ENCODE results near the gene KRTAP10-7. TPM values are rescaled to one million over a fixed set of nuclear protein-coding genes. Genes with fewer than 3 reads are reported as not detected.

The KRTAP10-7 gene
- total RNA-seq, 1 donor from 2014 or later, result not detected

- H3K79me2 ChIP-seq (ENCODE audit: insufficient read depth, low read length), result no peaks in the 10 kb centered on the region
- no peak overlapping the region for H2AFZ ChIP-seq (ENCODE audit: low read depth, low read length)
- no peaks in the 10 kb centered on the region for H3K4me1 ChIP-seq (ENCODE audit: insufficient read depth, low read length)
- H3K9me3 Mint-ChIP-seq (ENCODE audit: unreplicated experiment), result peaks cover 33% of the 10 kb centered on the region
- H3K36me3 Mint-ChIP-seq (ENCODE audit: low read depth, unreplicated experiment), result peaks cover 2% of the 10 kb centered on the region
- DNase-seq (ENCODE audit: low read depth) (no peak), FAIRE-seq (no peak)
- H3K4me1 Mint-ChIP-seq (ENCODE audit: low read depth, unreplicated experiment), result no peaks in the 10 kb centered on the region
- H3K4me3 Mint-ChIP-seq (ENCODE audit: unreplicated experiment), result no peak overlapping the region
- no peaks in the 10 kb centered on the region for H4K20me1 ChIP-seq (ENCODE audit: insufficient read depth, low read length)
- no peak overlapping the region for H3K4me2 ChIP-seq (ENCODE audit: low read length)
- TF ChIP-seq CTCF (IDR thresholded peaks at IDR 0.05; ENCODE audit: insufficient read depth, low read depth, low read length) (no peak), EZH2 (IDR thresholded peaks at IDR 0.05; ENCODE audit: insufficient read depth, low read length) (no peak)
- H3K27me3 Mint-ChIP-seq (ENCODE audit: low read depth, unreplicated experiment), result peaks cover 7% of the 10 kb centered on the region
- H3K4me3 ChIP-seq (ENCODE audit: insufficient read depth, low read depth, low read length), result no peak overlapping the region
- H3K27me3 ChIP-seq (ENCODE audit: insufficient read depth, low read length), result no peaks in the 10 kb centered on the region
- peaks cover 4% of the 10 kb centered on the region for H3K9me3 ChIP-seq (ENCODE audit: insufficient read depth, low read depth, low read length)
- no peak overlapping the region for H3K9ac ChIP-seq (ENCODE audit: low read length)
- H3K27ac ChIP-seq (ENCODE audit: low read depth, low read length), result no peak overlapping the region
- H3K36me3 ChIP-seq (ENCODE audit: insufficient read depth, low read length), result no peaks in the 10 kb centered on the region
- no peak overlapping the region for H3K27ac Mint-ChIP-seq (ENCODE audit: unreplicated experiment)
Measured at GRCh38 chr21:44628707-44629391, 28.5 kb downstream of the KRTAP10-7 start.

- no peak for TF ChIP-seq CTCF (IDR thresholded peaks at IDR 0.05; ENCODE audit: insufficient read depth, low read depth, low read length)
- TF ChIP-seq EZH2 (IDR thresholded peaks at IDR 0.05; ENCODE audit: insufficient read depth, low read length), result no peak
- H3K27me3 Mint-ChIP-seq (ENCODE audit: low read depth, unreplicated experiment), result peaks cover 8% of the 10 kb centered on the region
- Histone ChIP-seq H3K27me3 (ENCODE audit: insufficient read depth, low read length) (no peaks in the 10 kb centered on the region), H3K4me1 (ENCODE audit: insufficient read depth, low read length) (no peaks in the 10 kb centered on the region), H4K20me1 (ENCODE audit: insufficient read depth, low read length) (no peaks in the 10 kb centered on the region), H3K9ac (ENCODE audit: low read length) (no peak overlapping the region), H2AFZ (ENCODE audit: low read depth, low read length) (no peak overlapping the region), H3K4me3 (ENCODE audit: insufficient read depth, low read depth, low read length) (no peak overlapping the region), H3K4me2 (ENCODE audit: low read length) (no peak overlapping the region), H3K9me3 (ENCODE audit: insufficient read depth, low read depth, low read length) (peaks cover 4% of the 10 kb centered on the region), H3K36me3 (ENCODE audit: insufficient read depth, low read length) (no peaks in the 10 kb centered on the region), H3K27ac (ENCODE audit: low read depth, low read length) (no peak overlapping the region), H3K79me2 (ENCODE audit: insufficient read depth, low read length) (no peaks in the 10 kb centered on the region)
- peaks cover 2% of the 10 kb centered on the region for H3K36me3 Mint-ChIP-seq (ENCODE audit: low read depth, unreplicated experiment)
- DNase-seq (ENCODE audit: low read depth) (no peak), FAIRE-seq (no peak)
- H3K4me1 Mint-ChIP-seq (ENCODE audit: low read depth, unreplicated experiment), result no peaks in the 10 kb centered on the region
- H3K27ac Mint-ChIP-seq (ENCODE audit: unreplicated experiment), result no peak overlapping the region
- peaks cover 20% of the 10 kb centered on the region for H3K9me3 Mint-ChIP-seq (ENCODE audit: unreplicated experiment)
- no peak overlapping the region for H3K4me3 Mint-ChIP-seq (ENCODE audit: unreplicated experiment)
Measured at GRCh38 chr21:44630440-44630839, 30.0 kb downstream of the KRTAP10-7 start.

GRCh38 chr21:44632067-44632466, 31.7 kb downstream of the KRTAP10-7 start:
- peaks cover 12% of the 10 kb centered on the region for H3K27me3 Mint-ChIP-seq (ENCODE audit: low read depth, unreplicated experiment)
- Histone ChIP-seq H3K4me1 (ENCODE audit: insufficient read depth, low read length) (no peaks in the 10 kb centered on the region), H4K20me1 (ENCODE audit: insufficient read depth, low read length) (no peaks in the 10 kb centered on the region), H3K79me2 (ENCODE audit: insufficient read depth, low read length) (no peaks in the 10 kb centered on the region), H3K27me3 (ENCODE audit: insufficient read depth, low read length) (no peaks in the 10 kb centered on the region), H3K4me3 (ENCODE audit: insufficient read depth, low read depth, low read length) (no peak overlapping the region), H3K27ac (ENCODE audit: low read depth, low read length) (no peak overlapping the region), H2AFZ (ENCODE audit: low read depth, low read length) (no peak overlapping the region), H3K9ac (ENCODE audit: low read length) (no peak overlapping the region), H3K4me2 (ENCODE audit: low read length) (no peak overlapping the region), H3K9me3 (ENCODE audit: insufficient read depth, low read depth, low read length) (peaks cover 4% of the 10 kb centered on the region), H3K36me3 (ENCODE audit: insufficient read depth, low read length) (no peaks in the 10 kb centered on the region)
- no peak for TF ChIP-seq EZH2 (IDR thresholded peaks at IDR 0.05; ENCODE audit: insufficient read depth, low read length)
- TF ChIP-seq CTCF (IDR thresholded peaks at IDR 0.05; ENCODE audit: insufficient read depth, low read depth, low read length), result no peak
- H3K27ac Mint-ChIP-seq (ENCODE audit: unreplicated experiment), result no peak overlapping the region
- no peaks in the 10 kb centered on the region for H3K4me1 Mint-ChIP-seq (ENCODE audit: low read depth, unreplicated experiment)
- FAIRE-seq (no peak), DNase-seq (ENCODE audit: low read depth) (no peak)
- H3K4me3 Mint-ChIP-seq (ENCODE audit: unreplicated experiment), result no peak overlapping the region
- H3K9me3 Mint-ChIP-seq (ENCODE audit: unreplicated experiment), result peaks cover 20% of the 10 kb centered on the region
- H3K36me3 Mint-ChIP-seq (ENCODE audit: low read depth, unreplicated experiment), result peaks cover 2% of the 10 kb centered on the region

All from astrocyte (in vitro differentiated cells and primary cell).